H1 (cell line): Measurements from ENCODE around the gene ALK. TPM values are rescaled to one million over a fixed set of nuclear protein-coding genes. Genes with fewer than 3 reads are reported as not detected.

ENCODE experiments used
- CTCF ChIA-PET: fragments of 300-600 bp; sonication (Branson Sonifier 250); formaldehyde crosslinking; loops from one replicate; lab custom pipeline; 2021; ENCODE audit not compliant: partially characterized antibody; lab: Charles Lee
- POLR2A ChIA-PET: fragments of 300-600 bp; sonication (Branson Sonifier 250); formaldehyde crosslinking; loops from one replicate; lab custom pipeline; 2021; ENCODE audit warnings: inconsistent platforms; ENCODE audit not compliant: partially characterized antibody; lab: Charles Lee
- DNase-seq, 2 experiments: peaks; one replicate each; pipeline versions ENCODE4 v3.0.0 to v3.0.0-alpha.2; 2010 to 2022; ENCODE audit warnings: low spot score in 2 of 2, low read depth in 1 of 2, mixed read lengths in 1 of 2
- FAIRE-seq: peaks from 2 replicates; lab custom pipeline; 2011; peaks lifted over from hg19 to GRCh38; lab: Jason Lieb, UNC
- H2AFZ ChIP-seq: 2 replicates; pipeline ENCODE4 v1.8.1; 2012; ENCODE audit warnings: low read length, inconsistent platforms
- H2AK5ac ChIP-seq: 2 replicates; pipeline ENCODE4 v1.6.1; 2013; ENCODE audit warnings: low read depth, low read length
- H2BK120ac ChIP-seq: replicated peaks from 2 replicates; pipeline ENCODE3; 2013; ENCODE audit warnings: low read depth, low read length, inconsistent platforms
- H2BK12ac ChIP-seq: 2 replicates; pipeline ENCODE4 v1.6.1; 2013; ENCODE audit warnings: low read depth, low read length
- H2BK15ac ChIP-seq: 2 replicates; pipeline ENCODE4 v1.6.1; 2013; ENCODE audit warnings: low read length
- H2BK20ac ChIP-seq: 2 replicates; pipeline ENCODE4 v1.6.1; 2013; ENCODE audit warnings: low read length
- H2BK5ac ChIP-seq: 2 replicates; pipeline ENCODE4 v1.6.1; 2013; ENCODE audit warnings: low read depth, low read length
- H3K14ac ChIP-seq: 2 replicates; pipeline ENCODE4 v1.6.1; 2013; ENCODE audit warnings: inconsistent platforms; ENCODE audit not compliant: insufficient read length
- H3K18ac ChIP-seq: 2 replicates; pipeline ENCODE4 v1.6.1; 2013; ENCODE audit warnings: low read length; ENCODE audit errors: extremely low read depth
- H3K23ac ChIP-seq: 2 replicates; pipeline ENCODE4 v1.6.1; 2013; ENCODE audit warnings: inconsistent platforms; ENCODE audit not compliant: insufficient read length
- H3K23me2 ChIP-seq: 2 replicates; pipeline ENCODE4 v1.6.1; 2013; ENCODE audit warnings: low read depth, low read length
- H3K27ac ChIP-seq: 2 replicates; pipeline ENCODE4 v1.6.1; 2011; ENCODE audit warnings: low read depth, low read length, inconsistent platforms
- H3K27me3 ChIP-seq, 4 experiments: replicated peaks in 1 of 4; 1 replicate in 1 of 4; 2 replicates in 3 of 4; pipeline versions ENCODE4 v1.6.1 to v1.8.1; 2011 to 2013; ENCODE audit warnings: low read length in 3 of 4, mild to moderate bottlenecking in 3 of 4, inconsistent platforms in 2 of 4, mixed read lengths in 2 of 4, moderate library complexity in 1 of 4; ENCODE audit not compliant: control insufficient read depth in 3 of 4, insufficient read depth in 3 of 4; ENCODE audit errors: extremely low read depth in 1 of 4
- H3K36me3 ChIP-seq, 4 experiments: 2 replicates each; pipeline versions ENCODE4 v1.6.1 to v1.8.1; 2011 to 2013; ENCODE audit warnings: mild to moderate bottlenecking in 4 of 4, low read length in 3 of 4, moderate library complexity in 2 of 4, control low read depth in 1 of 4, inconsistent platforms in 1 of 4; ENCODE audit not compliant: insufficient read depth in 4 of 4, control insufficient read depth in 2 of 4
- H3K4ac ChIP-seq: replicated peaks from 2 replicates; pipeline ENCODE3; 2013; ENCODE audit warnings: low read length, low read depth, mixed read lengths, inconsistent platforms; ENCODE audit not compliant: insufficient read length
- H3K4me1 ChIP-seq, 4 experiments: replicated peaks in 1 of 4; 1 replicate in 1 of 4; 2 replicates in 3 of 4; pipeline versions ENCODE4 v1.6.1 to v1.8.1; 2011 to 2013; ENCODE audit warnings: low read length in 3 of 4, inconsistent platforms in 2 of 4, mixed read lengths in 1 of 4; ENCODE audit not compliant: insufficient read depth in 4 of 4, control insufficient read depth in 3 of 4
- H3K4me2 ChIP-seq, 2 experiments: 2 replicates each; pipeline versions ENCODE4 v1.6.1 to v1.8.1; 2011 to 2013; ENCODE audit warnings: low read depth in 2 of 2, low read length in 2 of 2, control low read depth in 1 of 2, inconsistent platforms in 1 of 2, mild to moderate bottlenecking in 1 of 2; ENCODE audit not compliant: insufficient read depth in 1 of 2
- H3K4me3 ChIP-seq, 4 experiments: fragments of 200-600, 300-600 bp in 1 of 4; sonication (generic), shearing (Covaris generic), sonication (Bioruptor Twin) in 1 of 4; 2 replicates each; pipeline versions ENCODE4 v1.5.1 to v1.8.1; 2011 to 2016; ENCODE audit warnings: low read length in 4 of 4, low read depth in 3 of 4, control low read depth in 2 of 4, inconsistent platforms in 2 of 4, mild to moderate bottlenecking in 2 of 4, mixed read lengths in 1 of 4, moderate library complexity in 1 of 4; ENCODE audit not compliant: insufficient read depth in 2 of 4; ENCODE audit errors: extremely low read depth in 1 of 4
- H3K56ac ChIP-seq: replicated peaks from 2 replicates; pipeline ENCODE3; 2013; ENCODE audit warnings: low read depth, mild to moderate bottlenecking, mixed read lengths, low read length, inconsistent platforms; ENCODE audit not compliant: insufficient read length
- H3K79me1 ChIP-seq: 2 replicates; pipeline ENCODE4 v1.6.1; 2013; ENCODE audit warnings: low read depth, low read length, control low read depth
- H3K79me2 ChIP-seq, 2 experiments: 2 replicates each; pipeline versions ENCODE4 v1.6.1 to v1.8.1; 2012 to 2013; ENCODE audit warnings: low read length in 2 of 2, mild to moderate bottlenecking in 2 of 2, inconsistent platforms in 1 of 2; ENCODE audit not compliant: insufficient read depth in 2 of 2, control insufficient read depth in 1 of 2
- H3K9ac ChIP-seq, 4 experiments: replicated peaks in 1 of 4; 1 replicate in 1 of 4; 2 replicates in 3 of 4; pipeline versions ENCODE4 v1.6.1 to v1.8.1; 2011 to 2013; ENCODE audit warnings: low read depth in 3 of 4, low read length in 3 of 4, control low read depth in 2 of 4, mild to moderate bottlenecking in 2 of 4, moderate library complexity in 2 of 4, inconsistent platforms in 1 of 4; ENCODE audit errors: extremely low read depth in 1 of 4
- H3K9me3 ChIP-seq, 2 experiments: 2 replicates each; pipeline versions ENCODE4 v1.6.1 to v1.8.1; 2012 to 2013; ENCODE audit warnings: mild to moderate bottlenecking in 2 of 2, moderate library complexity in 2 of 2, control low read depth in 1 of 2, inconsistent platforms in 1 of 2, low read depth in 1 of 2, low read length in 1 of 2, mixed read lengths in 1 of 2; ENCODE audit not compliant: insufficient read depth in 2 of 2
- H4K20me1 ChIP-seq, 2 experiments: replicated peaks in 1 of 2; 2 replicates each; pipeline versions ENCODE3 to v1.8.1; 2011 to 2013; ENCODE audit warnings: inconsistent platforms in 2 of 2, low read length in 2 of 2, mild to moderate bottlenecking in 1 of 2; ENCODE audit not compliant: insufficient read depth in 2 of 2, control insufficient read depth in 1 of 2
- H4K5ac ChIP-seq: 2 replicates; pipeline ENCODE4 v1.6.1; 2013; ENCODE audit warnings: low read length, low read depth, mixed read lengths, inconsistent platforms; ENCODE audit not compliant: insufficient read length
- H4K8ac ChIP-seq: 2 replicates; pipeline ENCODE4 v1.8.0; 2013; ENCODE audit warnings: mild to moderate bottlenecking, moderate library complexity, low read length, inconsistent platforms; ENCODE audit not compliant: insufficient read depth; ENCODE audit errors: extremely low read depth
- H4K91ac ChIP-seq: replicated peaks from 2 replicates; pipeline ENCODE3; 2013; ENCODE audit warnings: low read length, mixed read lengths, inconsistent platforms; ENCODE audit not compliant: insufficient read length
- BACH1 ChIP-seq: IDR thresholded peaks from 2 replicates; pipeline ENCODE4 v1.6.1; 2012; ENCODE audit warnings: low read length, improper control_type of control experiment
- CTCF ChIP-seq, 3 experiments: IDR thresholded peaks; 1 replicate in 2 of 3; 2 replicates in 1 of 3; pipeline versions ENCODE4 v1.5.1 to v1.6.1; 2011; ENCODE audit warnings: low read length in 3 of 3, mild to moderate bottlenecking in 3 of 3, inconsistent platforms in 2 of 3, low read depth in 1 of 3, moderate library complexity in 1 of 3; ENCODE audit not compliant: insufficient read depth in 1 of 3; ENCODE audit errors: control extremely low read depth in 1 of 3
- SIN3A ChIP-seq, 2 experiments: IDR thresholded peaks in 1 of 2; conservative IDR thresholded peaks in 1 of 2; 2 replicates each; pipeline ENCODE4 v1.6.1; 2011 to 2012; ENCODE audit warnings: low read length in 2 of 2, improper control_type of control experiment in 1 of 2, low read depth in 1 of 2, mild to moderate bottlenecking in 1 of 2
- SP1 ChIP-seq: IDR thresholded peaks from 2 replicates; pipeline ENCODE4 v1.6.1; 2011; ENCODE audit warnings: low read depth, low read length
- SUZ12 ChIP-seq: fragments of 200-600 bp; sonication (generic); IDR thresholded peaks from 2 replicates; pipeline ENCODE4 v1.6.1; 2012; ENCODE audit warnings: mild to moderate bottlenecking, inconsistent platforms, low read length, moderate library complexity, mixed read lengths
- TCF12 ChIP-seq: IDR thresholded peaks from 2 replicates; pipeline ENCODE4 v1.6.1; 2011; ENCODE audit warnings: low read depth, mild to moderate bottlenecking, low read length
- WGBS, 2 experiments: shearing (Covaris generic) in 1 of 2; methylation state at CpG; one replicate each; pipeline versions ENCODE4 v1.1.6 to v1.1.7; 2013 to 2015; ENCODE audit warnings: low lambda C conversion rate in 2 of 2, mixed read lengths in 2 of 2, inconsistent platforms in 1 of 2, low coverage in 1 of 2, missing lambda C conversion rate in 1 of 2; ENCODE audit not compliant: insufficient replicate concordance in 2 of 2, insufficient coverage in 1 of 2, insufficient read length in 1 of 2; ENCODE audit errors: extremely low coverage in 1 of 2, missing lambda C conversion rate in 1 of 2; 5-methylcytosine and 5-hydroxymethylcytosine counted together
- polyA plus RNA-seq, 7 experiments: library from polyadenylated mRNA; depleted of rRNA in 3 of 7; stranded (reverse) in 5 of 7; unstranded in 2 of 7; fragments of >200 nt in 5 of 7; fragments of 200-250 nt in 2 of 7; gene quantifications; 1 replicate in 5 of 7; 2 replicates in 1 of 7; 4 replicates in 1 of 7; pipeline versions ENCODE4 v1.2.1 to v1.2.3, GENCODE V29; 2011 to 2013; ENCODE audit warnings: missing spikeins in 2 of 7, mixed read lengths in 2 of 7
- total RNA-seq: library from RNA; stranded (reverse); fragmentation: NEBNext Ultra II Directional; extraction: Animal tissue kit (Norgen Biotek cat#: 25700); gene quantifications from 2 replicates; pipeline ENCODE4 v1.2.1, GENCODE V29; 2021

Gene ALK
- total and polyA plus RNA-seq, 2 of the 8 experiments (the other 6 are each of a cell fraction or from before 2014, with no cell fraction given): 0.02 to 0.09 TPM

- Histone ChIP-seq H3K27ac (no peak overlapping the region), H3K4me1 (peaks cover 0 to 5% (median 3%) of the 10 kb centered on the region in 4 experiments; a peak in 3 of 7 replicates), H2BK12ac (no peak overlapping the region), H3K56ac (no peak overlapping the region), H3K27me3 (no peaks in the 10 kb centered on the region), H3K4ac (no peak overlapping the region), H3K14ac (no peak overlapping the region), H3K4me2 (no peak overlapping the region), H3K18ac (no peak overlapping the region), H4K91ac (no peak overlapping the region), H3K23ac (no peak overlapping the region), H4K20me1 (peaks cover 0 to 2% of the 10 kb centered on the region in 2 experiments), H2AK5ac (no peak overlapping the region), H4K5ac (no peak overlapping the region), H2BK15ac (no peak overlapping the region), H2BK20ac (no peak overlapping the region), H4K8ac (no peak overlapping the region), H3K79me2 (no peaks in the 10 kb centered on the region), H3K79me1 (no peaks in the 10 kb centered on the region), H3K23me2 (peaks cover 5% of the 10 kb centered on the region; the same call in 1 of the 2 replicates), H2AFZ (no peak overlapping the region), H3K4me3 (no peak overlapping the region), H3K36me3 (no peaks in the 10 kb centered on the region), H2BK5ac (no peak overlapping the region), H3K9ac (no peak overlapping the region), H3K9me3 (no peaks in the 10 kb centered on the region), H2BK120ac (no peak overlapping the region)
- CTCF ChIA-PET: interaction anchor here (1.4 to 1.6 kb wide), 2 partner anchors 11 to 74 kb away, joined by 4 read pairs; no protein-coding TSS in a partner anchor
- DNase-seq: no peak
- POLR2A ChIA-PET: no interaction called here
- no peak for FAIRE-seq
- 87 to 88% methylated on average over 1 of the region's 1 CpG for WGBS, 2 experiments
- TF ChIP-seq SP1: no peak
- no peak for TF ChIP-seq BACH1
- TF ChIP-seq TCF12: no peak
- no peak for TF ChIP-seq SIN3A (conservative IDR thresholded peaks at IDR 0.05 in 1 of 2, IDR thresholded peaks at IDR 0.05 in 1 of 2; ENCODE audit: low read depth in 1 of 2, low read length in 2 of 2)
- TF ChIP-seq CTCF (IDR thresholded peaks at IDR 0.05; ENCODE audit: control extremely low read depth in 1 of 3, insufficient read depth in 1 of 3, low read depth in 1 of 3, low read length in 3 of 3): no peak
- TF ChIP-seq SUZ12: no peak
Observed at GRCh38 chr2:29524652-29525051, 396.7 kb downstream of the ALK start.
